ENCODE measurements around the gene SHPK.
"Not testable (repeated sequence)": the region's sequence is repeated elsewhere in the genome, so short reads cannot be mapped to it uniquely, and the experiment has no call there.

SHPK gene

DNA sequence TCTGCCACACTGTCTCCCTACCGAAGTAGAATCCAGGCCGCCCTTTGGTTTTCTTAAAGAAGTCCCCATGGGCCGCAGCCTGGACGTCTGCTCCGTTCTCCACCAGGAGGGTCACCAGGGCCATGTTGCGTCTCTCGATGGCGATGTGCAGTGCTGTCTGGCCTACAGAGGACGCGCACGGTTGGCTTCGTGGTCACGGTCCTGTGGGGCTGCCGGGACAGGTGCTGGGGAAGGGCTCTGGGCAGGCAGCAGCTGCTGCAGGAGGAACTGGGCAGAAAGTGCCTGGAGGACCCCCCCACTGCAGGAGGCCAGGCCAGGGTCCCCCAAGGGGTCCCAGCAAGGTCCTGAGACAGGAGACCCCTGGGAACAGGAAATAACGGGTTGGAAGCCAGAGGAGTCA lies 45.8 kb downstream of the SHPK start:
- no peak overlapping the region for H2AFZ ChIP-seq
- no peaks in the 10 kb centered on the region for H3K9me3 ChIP-seq (ENCODE audit: control insufficient read depth, low read length)
- H3K4me3 ChIP-seq (ENCODE audit: low read depth, low read length), result no peak overlapping the region
- H3K27ac ChIP-seq, result no peak overlapping the region
- no peaks in the 10 kb centered on the region for H3K4me1 ChIP-seq
- H3K79me2 ChIP-seq, result no peaks in the 10 kb centered on the region
- H3K36me3 ChIP-seq (ENCODE audit: control insufficient read depth, insufficient read depth, low read length), result no peaks in the 10 kb centered on the region
- no peak overlapping the region for H3K4me2 ChIP-seq (ENCODE audit: low read length)
- TF ChIP-seq, protein P1, sequence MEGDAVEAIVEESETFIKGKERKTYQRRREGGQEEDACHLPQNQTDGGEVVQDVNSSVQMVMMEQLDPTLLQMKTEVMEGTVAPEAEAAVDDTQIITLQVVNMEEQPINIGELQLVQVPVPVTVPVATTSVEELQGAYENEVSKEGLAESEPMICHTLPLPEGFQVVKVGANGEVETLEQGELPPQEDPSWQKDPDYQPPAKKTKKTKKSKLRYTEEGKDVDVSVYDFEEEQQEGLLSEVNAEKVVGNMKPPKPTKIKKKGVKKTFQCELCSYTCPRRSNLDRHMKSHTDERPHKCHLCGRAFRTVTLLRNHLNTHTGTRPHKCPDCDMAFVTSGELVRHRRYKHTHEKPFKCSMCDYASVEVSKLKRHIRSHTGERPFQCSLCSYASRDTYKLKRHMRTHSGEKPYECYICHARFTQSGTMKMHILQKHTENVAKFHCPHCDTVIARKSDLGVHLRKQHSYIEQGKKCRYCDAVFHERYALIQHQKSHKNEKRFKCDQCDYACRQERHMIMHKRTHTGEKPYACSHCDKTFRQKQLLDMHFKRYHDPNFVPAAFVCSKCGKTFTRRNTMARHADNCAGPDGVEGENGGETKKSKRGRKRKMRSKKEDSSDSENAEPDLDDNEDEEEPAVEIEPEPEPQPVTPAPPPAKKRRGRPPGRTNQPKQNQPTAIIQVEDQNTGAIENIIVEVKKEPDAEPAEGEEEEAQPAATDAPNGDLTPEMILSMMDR (IDR thresholded peaks at IDR 0.05), result no peak
- no peak overlapping the region for H3K9ac ChIP-seq
- no peaks in the 10 kb centered on the region for H3K27me3 ChIP-seq (ENCODE audit: control insufficient read depth, insufficient read depth, low read length)

DNA sequence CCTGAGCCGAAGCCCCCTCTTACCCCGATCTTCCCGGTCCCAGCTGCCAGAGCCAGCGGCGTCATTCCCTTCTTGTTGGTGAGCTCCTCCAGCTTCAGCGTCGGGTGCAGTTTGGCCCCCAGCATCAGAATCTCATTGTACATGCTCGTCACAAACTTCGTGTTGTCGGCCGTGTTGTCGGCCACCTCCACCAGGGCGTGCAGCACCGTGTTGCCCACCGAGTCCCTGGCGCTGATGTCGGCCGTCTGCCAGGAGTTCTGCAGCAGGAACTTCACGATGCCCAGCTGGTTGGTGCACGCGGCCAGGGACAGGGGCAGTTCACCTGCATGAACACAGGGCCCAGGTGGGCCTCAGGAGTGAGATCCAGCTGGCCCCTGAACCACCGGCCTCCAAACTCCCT lies 46.3 kb downstream of the SHPK start:
- no peaks in the 10 kb centered on the region for H3K9me3 ChIP-seq (ENCODE audit: control insufficient read depth, low read length)
- no peaks in the 10 kb centered on the region for H3K79me2 ChIP-seq
- TF ChIP-seq, protein P1 (IDR thresholded peaks at IDR 0.05), result no peak
- no peak overlapping the region for H3K4me2 ChIP-seq (ENCODE audit: low read length)
- H3K9ac ChIP-seq, result no peak overlapping the region
- H3K4me1 ChIP-seq, result no peaks in the 10 kb centered on the region
- H2AFZ ChIP-seq, result no peak overlapping the region
- H3K36me3 ChIP-seq (ENCODE audit: control insufficient read depth, insufficient read depth, low read length), result no peaks in the 10 kb centered on the region
- no peak overlapping the region for H3K27ac ChIP-seq
- H3K4me3 ChIP-seq (ENCODE audit: low read depth, low read length), result no peak overlapping the region
- H3K27me3 ChIP-seq (ENCODE audit: control insufficient read depth, insufficient read depth, low read length), result no peaks in the 10 kb centered on the region

- no peak overlapping the region for H3K4me3 ChIP-seq (ENCODE audit: low read depth, low read length)
- TF ChIP-seq, protein P1 (IDR thresholded peaks at IDR 0.05), result no peak
- H3K4me1 ChIP-seq, result no peaks in the 10 kb centered on the region
- no peaks in the 10 kb centered on the region for H3K36me3 ChIP-seq (ENCODE audit: control insufficient read depth, insufficient read depth, low read length)
- no peaks in the 10 kb centered on the region for H3K79me2 ChIP-seq
- no peak overlapping the region for H3K4me2 ChIP-seq (ENCODE audit: low read length)
- H3K9ac ChIP-seq, result no peak overlapping the region
- H2AFZ ChIP-seq, result no peak overlapping the region
- H3K27ac ChIP-seq, result no peak overlapping the region
- no peaks in the 10 kb centered on the region for H3K27me3 ChIP-seq (ENCODE audit: control insufficient read depth, insufficient read depth, low read length)
- H3K9me3 ChIP-seq (ENCODE audit: control insufficient read depth, low read length), result no peaks in the 10 kb centered on the region
These were observed 50.2 kb downstream of the SHPK start for GRCh38 chr17:3585826-3586225.

DNA sequence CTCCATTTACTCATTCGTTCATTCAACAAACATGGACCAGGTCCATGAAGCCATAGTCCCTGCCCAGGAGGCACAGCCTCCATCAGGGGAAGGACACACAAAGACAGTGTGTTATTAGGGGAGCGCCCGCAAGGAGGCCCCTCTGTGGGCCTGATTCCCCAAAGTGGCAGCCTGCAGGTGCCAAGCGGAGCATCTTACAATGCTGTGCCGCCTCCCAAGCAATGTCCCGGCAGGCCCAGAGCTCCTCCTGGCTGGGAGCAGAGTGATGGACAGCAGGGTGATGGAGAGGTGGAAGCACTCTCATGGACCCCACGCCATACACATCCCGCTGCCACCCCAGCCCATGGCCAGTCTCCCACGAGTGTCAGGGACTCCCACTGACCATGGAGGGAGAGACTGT lies 52.6 kb downstream of the SHPK start:
- Histone ChIP-seq H3K9ac (no peak overlapping the region), H3K79me2 (no peaks in the 10 kb centered on the region), H3K27me3 (ENCODE audit: control insufficient read depth, insufficient read depth, low read length) (no peaks in the 10 kb centered on the region), H3K4me3 (ENCODE audit: low read depth, low read length) (no peak overlapping the region), H3K4me1 (no peaks in the 10 kb centered on the region), H2AFZ (no peak overlapping the region), H3K27ac (no peak overlapping the region), H3K4me2 (ENCODE audit: low read length) (no peak overlapping the region), H3K36me3 (ENCODE audit: control insufficient read depth, insufficient read depth, low read length) (no peaks in the 10 kb centered on the region), H3K9me3 (ENCODE audit: control insufficient read depth, low read length) (no peaks in the 10 kb centered on the region)
- TF ChIP-seq, protein P1 (IDR thresholded peaks at IDR 0.05), result no peak

DNA sequence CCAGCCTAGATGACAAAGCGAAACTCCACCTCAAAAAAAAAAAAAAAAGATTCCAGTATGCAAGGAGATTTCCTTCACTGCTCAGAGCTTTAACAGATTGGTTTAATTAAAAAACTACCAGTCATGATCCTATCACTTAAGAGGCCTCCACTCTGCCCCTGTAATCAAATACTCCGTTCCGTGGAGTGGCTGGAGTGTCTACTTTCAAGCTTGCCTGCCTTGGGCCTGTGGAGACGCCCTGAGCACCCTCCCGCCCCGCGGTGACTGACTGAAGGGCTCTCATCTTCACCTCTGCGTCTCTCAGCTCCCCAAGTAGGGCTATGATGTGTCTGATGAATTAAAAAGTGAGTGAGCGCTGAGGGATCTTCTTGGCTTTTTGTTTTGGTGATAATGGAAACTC lies 53.1 kb downstream of the SHPK start:
- Histone ChIP-seq H3K79me2 (no peaks in the 10 kb centered on the region), H3K4me3 (ENCODE audit: low read depth, low read length) (no peak overlapping the region), H3K9me3 (ENCODE audit: control insufficient read depth, low read length) (no peaks in the 10 kb centered on the region), H2AFZ (no peak overlapping the region), H3K9ac (no peak overlapping the region), H3K36me3 (ENCODE audit: control insufficient read depth, insufficient read depth, low read length) (no peaks in the 10 kb centered on the region), H3K27ac (no peak overlapping the region), H3K4me2 (ENCODE audit: low read length) (no peak overlapping the region), H3K4me1 (no peaks in the 10 kb centered on the region), H3K27me3 (ENCODE audit: control insufficient read depth, insufficient read depth, low read length) (no peaks in the 10 kb centered on the region)
- TF ChIP-seq, protein P1 (IDR thresholded peaks at IDR 0.05), result no peak

DNA sequence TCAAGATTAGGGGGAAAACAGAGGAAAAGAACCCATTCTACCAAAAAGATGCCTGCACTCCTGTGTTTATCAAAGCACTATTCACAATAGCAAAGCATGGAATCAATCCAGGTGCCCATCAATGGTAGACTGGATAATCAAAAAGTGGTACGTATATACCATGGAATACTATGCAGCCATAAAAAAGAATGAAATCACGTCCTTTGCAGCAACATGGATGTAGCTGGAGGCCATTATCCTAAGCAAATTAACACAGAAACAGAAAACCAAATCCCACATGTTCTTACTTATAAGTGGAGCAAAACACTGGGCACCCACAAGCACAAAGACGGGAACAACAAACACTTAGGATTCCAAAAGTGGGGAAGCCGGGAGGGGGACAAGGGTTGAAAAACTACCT lies 57.4 kb downstream of the SHPK start:
- not testable (repeated sequence) for H3K79me2 ChIP-seq; H2AFZ ChIP-seq; H3K9ac ChIP-seq; H3K9me3 ChIP-seq (ENCODE audit: control insufficient read depth, low read length); H3K4me3 ChIP-seq (ENCODE audit: low read depth, low read length); H3K27me3 ChIP-seq (ENCODE audit: control insufficient read depth, insufficient read depth, low read length); H3K4me1 ChIP-seq; H3K36me3 ChIP-seq (ENCODE audit: control insufficient read depth, insufficient read depth, low read length); H3K4me2 ChIP-seq (ENCODE audit: low read length); H3K27ac ChIP-seq

All from parathyroid adenoma (tissue), 2 donors.